ENCODE results near the gene DMD. TPM values are rescaled to one million over a fixed set of nuclear protein-coding genes. Genes with fewer than 3 reads are reported as not detected.

The DMD gene
- total RNA-seq, 1 donor from 2014 or later = 30.6 TPM

DNA sequence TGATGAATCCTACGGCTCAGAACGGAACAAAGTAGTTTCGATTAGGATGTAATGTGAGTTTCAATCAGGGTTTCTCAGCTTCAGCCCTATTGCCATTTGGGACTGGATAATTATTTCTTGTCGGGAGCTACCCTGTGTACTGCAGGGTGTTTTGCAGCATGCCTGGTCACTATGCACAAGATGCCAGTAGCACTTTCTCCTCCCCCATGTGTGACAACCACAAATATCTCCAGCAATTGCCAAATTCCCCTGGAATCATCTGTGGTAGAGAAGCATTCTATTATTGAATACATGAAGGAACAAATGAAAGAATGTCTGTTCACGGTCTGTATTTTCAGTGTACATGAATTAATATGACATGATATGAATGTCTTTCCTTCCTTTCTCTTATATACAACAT is 1356.6 kb downstream of the DMD start:
- Histone ChIP-seq H3K4me2 (no peak overlapping the region), H3K36me3 (no peaks in the 10 kb centered on the region), H2AFZ (replicated peaks) (no peak overlapping the region), H3K9me3 (ENCODE audit: low read depth) (no peaks in the 10 kb centered on the region), H3K27me3 (no peaks in the 10 kb centered on the region), H3K4me1 (no peaks in the 10 kb centered on the region), H4K20me1 (ENCODE audit: low read depth) (no peaks in the 10 kb centered on the region), H3K79me2 (ENCODE audit: low read depth) (no peaks in the 10 kb centered on the region), H3K9ac (no peak overlapping the region), H3F3A (ENCODE audit: low read depth) (no peaks in the 10 kb centered on the region), H3K4me3 (no peak overlapping the region), H3K27ac (no peak overlapping the region)
- Mint-ChIP-seq H3K27me3 (ENCODE audit: insufficient read depth, low read depth) (peaks cover 3% of the 10 kb centered on the region), H3K27ac (no peak overlapping the region), H3K4me1 (peaks cover 3% of the 10 kb centered on the region), H3K4me3 (no peak overlapping the region), H3K36me3 (no peaks in the 10 kb centered on the region), H3K9me3 (no peaks in the 10 kb centered on the region)
- TF ChIP-seq CTCF (IDR thresholded peaks at IDR 0.05) (no peak), EZH2 (IDR thresholded peaks at IDR 0.05) (no peak), EZH2phosphoT487 (IDR thresholded peaks at IDR 0.05) (no peak)
- DNase-seq (ENCODE audit: low spot score) = no peak

DNA sequence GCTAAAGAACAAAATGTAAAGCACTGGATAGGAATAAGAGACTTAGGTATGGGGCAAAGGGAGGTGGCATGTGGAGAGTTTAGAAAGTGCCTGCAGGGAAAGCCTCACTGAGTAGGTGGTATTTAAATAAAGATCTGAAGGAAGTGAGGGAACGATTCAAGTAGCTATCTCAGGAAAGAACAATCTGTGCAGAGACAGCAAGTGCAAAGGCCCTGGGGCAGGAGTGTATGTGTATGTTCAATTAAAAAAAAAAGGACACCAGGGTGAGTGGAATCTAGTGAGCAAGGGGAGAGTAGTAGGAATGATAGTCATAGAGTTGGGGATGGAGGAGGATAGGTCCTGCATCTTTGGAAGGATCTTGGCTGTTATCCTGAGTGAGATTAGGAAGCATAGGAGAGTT is 1359.6 kb downstream of the DMD start:
- Histone ChIP-seq H3K9me3 (ENCODE audit: low read depth) (no peaks in the 10 kb centered on the region), H3K4me3 (no peak overlapping the region), H3K79me2 (ENCODE audit: low read depth) (no peaks in the 10 kb centered on the region), H3K36me3 (no peaks in the 10 kb centered on the region), H3K9ac (no peak overlapping the region), H2AFZ (replicated peaks) (no peak overlapping the region), H4K20me1 (ENCODE audit: low read depth) (no peaks in the 10 kb centered on the region), H3F3A (ENCODE audit: low read depth) (no peaks in the 10 kb centered on the region), H3K4me1 (no peaks in the 10 kb centered on the region), H3K27me3 (no peaks in the 10 kb centered on the region), H3K27ac (no peak overlapping the region), H3K4me2 (no peak overlapping the region)
- TF ChIP-seq EZH2phosphoT487 (IDR thresholded peaks at IDR 0.05) (no peak), CTCF (IDR thresholded peaks at IDR 0.05) (no peak), EZH2 (IDR thresholded peaks at IDR 0.05) (no peak)
- peaks cover under 1% of the 10 kb centered on the region for H3K27me3 Mint-ChIP-seq (ENCODE audit: insufficient read depth, low read depth)
- no peaks in the 10 kb centered on the region for H3K4me1 Mint-ChIP-seq
- no peak overlapping the region for H3K4me3 Mint-ChIP-seq
- H3K9me3 Mint-ChIP-seq = no peaks in the 10 kb centered on the region
- H3K36me3 Mint-ChIP-seq = no peaks in the 10 kb centered on the region
- no peak for DNase-seq (ENCODE audit: low spot score)
- H3K27ac Mint-ChIP-seq = no peak overlapping the region

DNA sequence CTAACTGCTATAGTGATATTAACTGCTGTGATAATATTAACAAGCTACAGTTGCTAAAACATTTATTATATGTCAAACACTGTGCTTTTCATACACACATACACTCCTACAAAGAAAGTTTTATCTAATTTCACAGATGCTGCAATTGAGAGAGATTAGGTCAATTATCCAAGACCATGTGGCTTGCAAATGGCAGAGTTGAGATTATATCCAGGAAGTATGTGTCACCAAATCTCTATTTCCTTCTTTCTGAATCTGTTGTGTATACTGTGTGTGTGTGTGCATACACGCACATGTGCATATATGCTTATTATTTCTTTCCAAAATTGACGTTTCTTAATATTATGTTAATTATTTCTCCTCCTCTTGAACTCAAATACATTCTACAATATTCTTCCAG is 1363.6 kb downstream of the DMD start:
- Mint-ChIP-seq H3K27me3 (ENCODE audit: insufficient read depth, low read depth) (no peaks in the 10 kb centered on the region), H3K36me3 (no peaks in the 10 kb centered on the region), H3K9me3 (no peaks in the 10 kb centered on the region), H3K4me3 (no peak overlapping the region), H3K4me1 (no peaks in the 10 kb centered on the region), H3K27ac (no peak overlapping the region)
- H3K4me2 ChIP-seq = no peak overlapping the region
- H3K27ac ChIP-seq = no peak overlapping the region
- H4K20me1 ChIP-seq (ENCODE audit: low read depth) = no peaks in the 10 kb centered on the region
- no peak overlapping the region for H2AFZ ChIP-seq (replicated peaks)
- no peaks in the 10 kb centered on the region for H3K79me2 ChIP-seq (ENCODE audit: low read depth)
- no peaks in the 10 kb centered on the region for H3F3A ChIP-seq (ENCODE audit: low read depth)
- no peaks in the 10 kb centered on the region for H3K36me3 ChIP-seq
- no peak overlapping the region for H3K9ac ChIP-seq
- no peaks in the 10 kb centered on the region for H3K9me3 ChIP-seq (ENCODE audit: low read depth)
- H3K4me1 ChIP-seq = no peaks in the 10 kb centered on the region
- H3K4me3 ChIP-seq = no peak overlapping the region
- no peaks in the 10 kb centered on the region for H3K27me3 ChIP-seq
- TF ChIP-seq EZH2 (IDR thresholded peaks at IDR 0.05) (no peak), EZH2phosphoT487 (IDR thresholded peaks at IDR 0.05) (no peak), CTCF (IDR thresholded peaks at IDR 0.05) (no peak)
- no peak for DNase-seq (ENCODE audit: low spot score)

All from neural progenitor cell (in vitro differentiated cells).